ENCODE measurements around the gene TSC22D3.

The TSC22D3 gene

GRCh38 chrX:107750861-107751445 is 24.6 kb downstream of the TSC22D3 start:
- in situ Hi-C loops (cut with HindIII; ENCODE audit: low sequenced_read_pairs): no loop called here
- no peak for DNase-seq (ENCODE audit: low read depth)
- H3K4me3 ChIP-seq (ENCODE audit: low read depth, low read length): no peak overlapping the region
- TF ChIP-seq CTCF (IDR thresholded peaks at IDR 0.05; ENCODE audit: low read depth, low read length, missing control alignments): no peak

- in situ Hi-C loops (cut with HindIII; ENCODE audit: low sequenced_read_pairs): no loop called here
- no peak for TF ChIP-seq CTCF (IDR thresholded peaks at IDR 0.05; ENCODE audit: low read depth, low read length, missing control alignments)
- H3K4me3 ChIP-seq (ENCODE audit: low read depth, low read length): no peak overlapping the region
- DNase-seq (ENCODE audit: low read depth): no peak
Measured at GRCh38 chrX:107750263-107750662, 25.3 kb downstream of the TSC22D3 start.

GRCh38 chrX:107748506-107748905 is 27.1 kb downstream of the TSC22D3 start:
- in situ Hi-C loops (cut with HindIII; ENCODE audit: low sequenced_read_pairs): no loop called here
- no peak for DNase-seq (ENCODE audit: low read depth)
- no peak overlapping the region for H3K4me3 ChIP-seq (ENCODE audit: low read depth, low read length)
- no peak for TF ChIP-seq CTCF (IDR thresholded peaks at IDR 0.05; ENCODE audit: low read depth, low read length, missing control alignments)

- no peak overlapping the region for H3K4me3 ChIP-seq (ENCODE audit: low read depth, low read length)
- in situ Hi-C loops (cut with HindIII; ENCODE audit: low sequenced_read_pairs): no loop called here
- no peak for DNase-seq (ENCODE audit: low read depth)
- no peak for TF ChIP-seq CTCF (IDR thresholded peaks at IDR 0.05; ENCODE audit: low read depth, low read length, missing control alignments)
Measured at GRCh38 chrX:107747596-107748161, 27.9 kb downstream of the TSC22D3 start.

DNA sequence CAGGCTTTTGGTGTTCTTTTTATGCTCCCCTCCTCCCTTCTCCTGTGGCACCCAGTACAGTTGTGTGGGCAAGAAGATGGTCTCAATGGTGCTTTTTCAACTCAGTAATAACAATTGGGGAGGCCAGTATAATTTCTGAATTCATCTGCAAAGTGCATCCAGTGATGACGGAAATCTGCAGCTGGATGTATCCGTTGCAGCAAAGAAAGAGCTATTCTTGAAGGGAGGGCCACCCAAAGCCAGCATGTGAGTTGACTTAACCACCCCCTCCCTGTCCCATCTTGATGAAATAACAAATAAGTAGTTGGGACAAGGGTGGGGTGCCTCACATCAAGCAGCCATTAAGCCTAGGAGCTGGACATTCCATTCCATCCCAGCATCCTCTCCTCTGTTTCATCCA is 30.7 kb downstream of the TSC22D3 start:
- H3K4me3 ChIP-seq (ENCODE audit: low read depth, low read length): no peak overlapping the region
- in situ Hi-C loops (cut with HindIII; ENCODE audit: low sequenced_read_pairs): no loop called here
- no peak for DNase-seq (ENCODE audit: low read depth)
- no peak for TF ChIP-seq CTCF (IDR thresholded peaks at IDR 0.05; ENCODE audit: low read depth, low read length, missing control alignments)

DNA sequence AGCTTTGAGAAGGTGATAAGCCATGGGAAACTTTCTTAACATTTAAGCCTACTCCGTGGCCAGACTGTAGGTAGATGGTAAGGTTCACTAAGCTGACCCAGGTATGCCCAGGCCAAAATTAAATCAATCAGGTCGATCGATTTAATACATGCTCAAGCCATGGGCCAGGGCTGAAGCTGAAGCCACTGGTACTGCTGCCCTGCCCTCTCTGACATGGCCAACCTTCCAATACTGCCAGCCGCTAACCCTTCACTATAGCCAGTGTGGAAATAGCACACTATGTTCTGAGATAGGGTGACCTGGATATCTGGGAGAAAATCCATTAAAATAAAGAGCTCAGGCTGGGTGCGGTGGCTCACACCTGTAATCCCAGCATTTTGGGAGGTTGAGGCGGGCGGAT is 31.6 kb downstream of the TSC22D3 start:
- TF ChIP-seq CTCF (IDR thresholded peaks at IDR 0.05; ENCODE audit: low read depth, low read length, missing control alignments): no peak
- no peak for DNase-seq (ENCODE audit: low read depth)
- H3K4me3 ChIP-seq (ENCODE audit: low read depth, low read length): no peak overlapping the region
- in situ Hi-C loops (cut with HindIII; ENCODE audit: low sequenced_read_pairs): no loop called here

Data from astrocyte of the cerebellum (primary cell).